B cell (primary cell): Measurements from ENCODE around the gene CADM2. TPM values are rescaled to one million over a fixed set of nuclear protein-coding genes. Genes with fewer than 3 reads are reported as not detected.

Experiments used
- ATAC-seq: fragments of 200-7000 bp; cut with Tn5 transposase; one replicate; pipeline ENCODE4 v1.10.0; 2021; ENCODE audit warnings: low read depth, mild to moderate bottlenecking, moderate number of reproducible peaks, moderate library complexity
- CTCF ChIA-PET: fragments of 350-600 bp; sonication (Branson Sonifier 250); formaldehyde crosslinking; loops from one replicate; lab custom pipeline; 2021; ENCODE audit warnings: antibody characterized with exemption, inconsistent platforms; lab: Charles Lee
- POLR2A ChIA-PET: fragments of 350-600 bp; sonication (Branson Sonifier 250); formaldehyde crosslinking; loops from one replicate; lab custom pipeline; 2021; ENCODE audit warnings: antibody characterized with exemption; lab: Charles Lee
- DNase-seq: peaks from one replicate; pipeline ENCODE4 v3.0.0; 2013
- H2AFZ ChIP-seq: 2 replicates; pipeline ENCODE4 v1.6.1; 2012; ENCODE audit warnings: mild to moderate bottlenecking, low read depth, low read length; ENCODE audit not compliant: insufficient read depth, poor library complexity, severe bottlenecking
- H3K27ac ChIP-seq, 2 donors: 1 replicate in 1 of 2; 2 replicates in 1 of 2; pipeline ENCODE4 v1.5.1; 2012 to 2013; ENCODE audit warnings: low read length in 2 of 2, mild to moderate bottlenecking in 2 of 2, moderate library complexity in 1 of 2
- H3K27me3 ChIP-seq, 4 experiments: fragments of 200-600 bp in 1 of 4; sonication (generic) in 1 of 4; replicated peaks in 1 of 4; 1 replicate in 2 of 4; 2 replicates in 2 of 4; pipeline versions ENCODE4 v1.6.1 to v1.7.0; 2013 to 2016; ENCODE audit warnings: low read length in 3 of 4, mild to moderate bottlenecking in 2 of 4, mixed read lengths in 1 of 4, moderate library complexity in 1 of 4; ENCODE audit not compliant: insufficient read depth in 4 of 4, control insufficient read depth in 3 of 4; ENCODE audit errors: control extremely low read depth in 1 of 4
- H3K36me3 ChIP-seq, 2 experiments: replicated peaks in 1 of 2; 1 replicate in 1 of 2; 2 replicates in 1 of 2; pipeline versions ENCODE4 v1.6.1 to v1.7.1; 2013; ENCODE audit warnings: low read length in 1 of 2; ENCODE audit not compliant: insufficient read depth in 2 of 2, control insufficient read depth in 1 of 2; ENCODE audit errors: control extremely low read depth in 1 of 2, extremely low read depth in 1 of 2
- H3K4me1 ChIP-seq, 2 donors: fragments of 200-600 bp in 1 of 2; sonication (generic) in 1 of 2; 1 replicate in 1 of 2; 2 replicates in 1 of 2; pipeline versions ENCODE4 v1.5.1 to v1.6.1; 2013 to 2017; ENCODE audit warnings: low read length in 2 of 2; ENCODE audit not compliant: control insufficient read depth in 2 of 2, insufficient read depth in 2 of 2
- H3K4me2 ChIP-seq: replicated peaks from 2 replicates; pipeline ENCODE3; 2012; ENCODE audit warnings: mild to moderate bottlenecking, low read depth, low read length; ENCODE audit not compliant: poor library complexity, severe bottlenecking
- H3K4me3 ChIP-seq, 5 experiments: fragments of 200-600 bp in 1 of 5; sonication (generic) in 1 of 5; 1 replicate in 3 of 5; 2 replicates in 2 of 5; pipeline versions ENCODE4 v1.5.1 to v1.7.0; 2011 to 2016; ENCODE audit warnings: low read length in 4 of 5, mild to moderate bottlenecking in 4 of 5, low read depth in 2 of 5, control low read depth in 1 of 5, moderate library complexity in 1 of 5; ENCODE audit not compliant: insufficient read depth in 1 of 5; ENCODE audit errors: control extremely low read depth in 1 of 5, extremely low read depth in 1 of 5
- H3K79me2 ChIP-seq: fragments of 200-600 bp; sonication (generic); one replicate; pipeline ENCODE4 v1.6.0; 2016; ENCODE audit warnings: low read length; ENCODE audit not compliant: control insufficient read depth, insufficient read depth
- H3K9ac ChIP-seq: fragments of 200-600 bp; sonication (generic); 2 replicates; pipeline ENCODE4 v1.6.1; 2017; ENCODE audit warnings: mild to moderate bottlenecking, low read length, moderate library complexity
- H3K9me3 ChIP-seq, 3 donors: one replicate each; pipeline versions ENCODE4 v1.6.1 to v1.7.1; 2013; ENCODE audit warnings: low read length in 2 of 3; ENCODE audit not compliant: control insufficient read depth in 2 of 3, insufficient read depth in 1 of 3; ENCODE audit errors: control extremely low read depth in 1 of 3
- H4K20me1 ChIP-seq: 2 replicates; pipeline ENCODE4 v1.6.0; 2012; ENCODE audit warnings: mild to moderate bottlenecking, low read length; ENCODE audit not compliant: insufficient read depth, control insufficient read depth, poor library complexity, severe bottlenecking
- H3K27ac Mint-ChIP-seq: one replicate; pipeline ENCODE4 v1.8.0; 2021; ENCODE audit warnings: mixed read lengths
- H3K27me3 Mint-ChIP-seq: one replicate; pipeline ENCODE4 v1.8.0; 2021; ENCODE audit warnings: mixed read lengths
- H3K4me1 Mint-ChIP-seq: one replicate; pipeline ENCODE4 v1.8.0; 2021; ENCODE audit warnings: mixed read lengths
- H3K4me3 Mint-ChIP-seq: one replicate; pipeline ENCODE4 v1.8.0; 2021; ENCODE audit warnings: mixed read lengths
- H3K9me3 Mint-ChIP-seq: one replicate; pipeline ENCODE4 v1.8.0; 2022; ENCODE audit warnings: mixed read lengths; ENCODE audit not compliant: insufficient read depth
- EZH2 ChIP-seq: IDR thresholded peaks from 2 replicates; pipeline ENCODE4 v1.6.1; 2012; ENCODE audit warnings: borderline replicate concordance, low read depth, mild to moderate bottlenecking, moderate library complexity, low read length; ENCODE audit not compliant: insufficient read depth, poor library complexity, severe bottlenecking
- WGBS: methylation state at CpG from one replicate; pipeline ENCODE4 v1.1.5; 2013; ENCODE audit warnings: missing lambda C conversion rate; ENCODE audit not compliant: insufficient coverage; 5-methylcytosine and 5-hydroxymethylcytosine counted together
- intact Hi-C: fragments of 100-400 bp; cut with micrococcal nuclease; formaldehyde crosslinking; loops from one replicate; pipeline ENCODE4 v1.10.0; 2022
- polyA plus RNA-seq: library from polyadenylated mRNA; depleted of rRNA; stranded (reverse); fragments of >200 nt; gene quantifications from 2 replicates; pipeline ENCODE4 v1.2.3, GENCODE V29; 2012
- total RNA-seq, 2 donors: library from RNA; stranded (reverse); fragments of 120-200 nt in 1 of 2; gene quantifications; 1 replicate in 1 of 2; 2 replicates in 1 of 2; pipeline versions ENCODE4 v1.2.3 to v1.2.4, GENCODE V29; 2013 to 2022
- TF ChIP-seq, protein P1 (sequence below): fragments of 200-600 bp; IDR thresholded peaks from one replicate; pipeline ENCODE4 v1.8.0; 2022; ENCODE audit warnings: antibody characterized with exemption, mild to moderate bottlenecking

Gene CADM2
- total and polyA plus RNA-seq, 2 donors (not counting 1 experiment from before 2014, with no cell fraction given), result 0.10 to 0.37 TPM

DNA sequence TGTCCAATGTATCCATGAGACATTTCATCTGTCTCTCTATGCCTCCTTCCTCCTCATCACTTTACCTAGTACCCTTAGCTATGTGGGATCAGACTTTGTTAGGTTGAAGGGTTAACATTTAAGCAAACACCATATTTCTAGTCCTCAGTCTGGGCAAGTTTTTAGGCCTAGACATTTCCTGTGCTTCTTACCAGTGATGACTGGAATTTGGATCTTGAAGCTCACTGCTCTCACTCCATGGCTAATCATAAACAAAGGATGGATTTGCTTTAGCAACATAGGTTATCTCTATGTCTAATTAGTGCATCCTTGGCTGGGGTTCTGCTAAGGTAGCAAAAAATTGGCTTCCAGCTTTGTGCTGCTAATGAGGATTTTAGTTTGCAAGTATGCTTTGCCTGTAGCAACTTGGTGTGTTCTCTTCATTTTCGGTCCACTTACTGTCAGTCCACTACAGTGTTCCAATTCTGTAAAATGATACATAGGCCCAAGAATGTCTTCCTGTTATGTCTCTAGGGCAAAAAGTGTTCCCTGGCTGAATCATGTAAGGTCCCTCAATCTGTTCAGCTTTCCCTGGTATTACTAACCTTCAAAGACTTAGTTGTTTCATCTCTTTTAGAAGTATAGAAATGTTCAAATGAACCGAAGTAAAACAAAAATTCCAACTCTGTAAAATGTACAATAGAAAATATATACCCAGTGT, 615.4 kb downstream of the CADM2 start:
- Histone ChIP-seq H3K36me3 (no peaks in the 10 kb centered on the region), H3K27me3 (no peaks in the 10 kb centered on the region), H2AFZ (no peak overlapping the region), H4K20me1 (no peaks in the 10 kb centered on the region), H3K4me3 (no peak overlapping the region), H3K9me3 (no peaks in the 10 kb centered on the region), H3K27ac (no peak overlapping the region), H3K4me2 (no peak overlapping the region), H3K4me1 (no peaks in the 10 kb centered on the region), H3K9ac (no peak overlapping the region), H3K79me2 (no peaks in the 10 kb centered on the region)
- Mint-ChIP-seq H3K27ac (no peak overlapping the region), H3K4me1 (no peaks in the 10 kb centered on the region), H3K27me3 (no peaks in the 10 kb centered on the region), H3K4me3 (no peak overlapping the region), H3K9me3 (no peaks in the 10 kb centered on the region)
- no peak for DNase-seq
- TF ChIP-seq EZH2, result no peak
- TF ChIP-seq, protein P1, sequence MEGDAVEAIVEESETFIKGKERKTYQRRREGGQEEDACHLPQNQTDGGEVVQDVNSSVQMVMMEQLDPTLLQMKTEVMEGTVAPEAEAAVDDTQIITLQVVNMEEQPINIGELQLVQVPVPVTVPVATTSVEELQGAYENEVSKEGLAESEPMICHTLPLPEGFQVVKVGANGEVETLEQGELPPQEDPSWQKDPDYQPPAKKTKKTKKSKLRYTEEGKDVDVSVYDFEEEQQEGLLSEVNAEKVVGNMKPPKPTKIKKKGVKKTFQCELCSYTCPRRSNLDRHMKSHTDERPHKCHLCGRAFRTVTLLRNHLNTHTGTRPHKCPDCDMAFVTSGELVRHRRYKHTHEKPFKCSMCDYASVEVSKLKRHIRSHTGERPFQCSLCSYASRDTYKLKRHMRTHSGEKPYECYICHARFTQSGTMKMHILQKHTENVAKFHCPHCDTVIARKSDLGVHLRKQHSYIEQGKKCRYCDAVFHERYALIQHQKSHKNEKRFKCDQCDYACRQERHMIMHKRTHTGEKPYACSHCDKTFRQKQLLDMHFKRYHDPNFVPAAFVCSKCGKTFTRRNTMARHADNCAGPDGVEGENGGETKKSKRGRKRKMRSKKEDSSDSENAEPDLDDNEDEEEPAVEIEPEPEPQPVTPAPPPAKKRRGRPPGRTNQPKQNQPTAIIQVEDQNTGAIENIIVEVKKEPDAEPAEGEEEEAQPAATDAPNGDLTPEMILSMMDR, result no peak
- POLR2A ChIA-PET, result no interaction called here
- CTCF ChIA-PET, result interaction anchor here (1.4 to 1.5 kb wide), 2 partner anchors 10 to 1027 kb away, joined by 4 to 6 read pairs; no protein-coding TSS in a partner anchor
- intact Hi-C loops, result no loop called here
- ATAC-seq, result no peak
- WGBS, result no CpG with 5 or more reads among the region's 2 CpGs

DNA sequence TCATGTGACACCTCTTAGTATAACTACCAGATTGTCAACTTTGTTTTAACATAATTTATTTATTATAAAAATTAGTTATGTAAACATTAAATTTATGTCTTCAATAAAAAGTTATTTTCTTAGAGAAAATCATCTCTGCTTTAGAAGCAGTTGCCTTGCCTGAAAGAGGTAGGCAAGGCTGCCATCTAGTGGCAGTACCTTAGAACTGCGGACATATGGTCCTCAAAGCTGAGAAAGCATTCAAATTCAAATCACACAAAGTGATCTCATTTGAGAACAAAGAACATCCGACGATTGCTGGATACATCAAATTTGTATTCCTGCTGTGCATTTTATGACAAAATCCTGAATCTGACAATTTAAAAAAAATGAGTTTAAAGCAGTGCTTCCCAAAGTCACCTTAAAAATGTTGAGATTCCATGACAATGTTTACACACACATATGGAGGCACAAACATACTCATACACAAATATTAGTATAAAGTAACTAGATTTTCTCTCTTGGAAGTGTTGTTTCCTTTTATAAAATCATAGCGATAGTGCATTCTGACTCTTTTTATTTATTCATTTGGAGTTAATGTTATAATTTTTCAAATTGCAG, 617.4 kb downstream of the CADM2 start:
- POLR2A ChIA-PET, result no interaction called here
- H2AFZ ChIP-seq, result no peak overlapping the region
- no peak overlapping the region for H3K9ac ChIP-seq
- no peak overlapping the region for H3K4me3 ChIP-seq
- H3K9me3 ChIP-seq, result no peaks in the 10 kb centered on the region
- Mint-ChIP-seq H3K27ac (no peak overlapping the region), H3K27me3 (no peaks in the 10 kb centered on the region), H3K9me3 (no peaks in the 10 kb centered on the region), H3K4me3 (no peak overlapping the region), H3K4me1 (no peaks in the 10 kb centered on the region)
- H3K4me1 ChIP-seq, result no peaks in the 10 kb centered on the region
- TF ChIP-seq EZH2, result no peak
- TF ChIP-seq, protein P1, result peak; percentile 92
- CTCF ChIA-PET, result interaction anchor here (0.6 to 1.5 kb wide), 4 partner anchors 9 to 1029 kb away, joined by 3 to 6 read pairs (median 3); no protein-coding TSS in a partner anchor
- no peaks in the 10 kb centered on the region for H3K79me2 ChIP-seq
- WGBS, result 0% methylated on average over 1 of the region's 4 CpGs
- no peaks in the 10 kb centered on the region for H3K36me3 ChIP-seq
- intact Hi-C loops, result loop anchor here (5.0 kb wide), 1 partner anchor 1029 kb away; no protein-coding TSS in a partner anchor
- no peaks in the 10 kb centered on the region for H3K27me3 ChIP-seq
- H3K4me2 ChIP-seq, result no peak overlapping the region
- DNase-seq (peak; percentile 54), ATAC-seq (peak; percentile 51)
- H3K27ac ChIP-seq, result no peak overlapping the region
- no peaks in the 10 kb centered on the region for H4K20me1 ChIP-seq
